ENCODE results near the gene TXNDC11.

Gene TXNDC11

DNA sequence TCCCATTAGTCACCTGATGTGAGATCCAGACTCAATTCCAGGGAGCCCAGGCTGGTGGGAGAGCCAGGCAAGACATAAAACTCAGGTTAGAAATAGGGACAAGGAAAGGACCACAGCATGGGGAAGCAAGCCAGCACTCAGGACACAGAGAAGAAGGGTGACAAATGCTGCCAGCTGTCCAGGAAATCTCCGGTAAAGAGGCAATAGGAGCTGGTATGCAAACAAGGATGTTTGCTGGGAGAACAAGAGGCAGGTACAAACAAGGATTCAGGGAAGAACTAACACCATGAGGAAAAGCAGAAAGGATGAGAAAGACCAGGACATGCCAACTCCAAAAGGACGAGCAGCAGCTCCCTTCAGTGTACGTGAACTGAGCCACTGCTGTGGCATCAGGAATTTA, 10.2 kb upstream of the TXNDC11 start:
- DNase-seq: no peak

DNA sequence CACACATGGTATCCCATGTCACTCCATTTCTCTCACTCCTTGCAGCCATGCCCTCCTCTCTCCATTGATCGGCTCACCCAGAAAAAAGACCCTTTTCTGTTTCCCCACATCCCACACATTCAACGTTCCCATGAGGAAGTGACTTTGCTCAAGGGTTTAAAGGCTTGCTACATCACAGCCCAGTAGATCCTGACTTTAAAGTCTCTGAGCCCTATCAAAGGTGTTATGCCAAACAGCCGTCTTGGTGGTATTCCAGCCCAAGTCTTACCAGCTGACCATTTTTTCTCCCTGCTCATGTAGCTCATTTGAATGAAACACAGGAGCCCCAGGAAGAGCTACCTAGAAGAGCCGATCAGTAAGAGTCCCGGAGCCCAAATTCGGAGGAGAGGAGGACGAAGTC, 7.4 kb upstream of the TXNDC11 start:
- no peak for DNase-seq

DNA sequence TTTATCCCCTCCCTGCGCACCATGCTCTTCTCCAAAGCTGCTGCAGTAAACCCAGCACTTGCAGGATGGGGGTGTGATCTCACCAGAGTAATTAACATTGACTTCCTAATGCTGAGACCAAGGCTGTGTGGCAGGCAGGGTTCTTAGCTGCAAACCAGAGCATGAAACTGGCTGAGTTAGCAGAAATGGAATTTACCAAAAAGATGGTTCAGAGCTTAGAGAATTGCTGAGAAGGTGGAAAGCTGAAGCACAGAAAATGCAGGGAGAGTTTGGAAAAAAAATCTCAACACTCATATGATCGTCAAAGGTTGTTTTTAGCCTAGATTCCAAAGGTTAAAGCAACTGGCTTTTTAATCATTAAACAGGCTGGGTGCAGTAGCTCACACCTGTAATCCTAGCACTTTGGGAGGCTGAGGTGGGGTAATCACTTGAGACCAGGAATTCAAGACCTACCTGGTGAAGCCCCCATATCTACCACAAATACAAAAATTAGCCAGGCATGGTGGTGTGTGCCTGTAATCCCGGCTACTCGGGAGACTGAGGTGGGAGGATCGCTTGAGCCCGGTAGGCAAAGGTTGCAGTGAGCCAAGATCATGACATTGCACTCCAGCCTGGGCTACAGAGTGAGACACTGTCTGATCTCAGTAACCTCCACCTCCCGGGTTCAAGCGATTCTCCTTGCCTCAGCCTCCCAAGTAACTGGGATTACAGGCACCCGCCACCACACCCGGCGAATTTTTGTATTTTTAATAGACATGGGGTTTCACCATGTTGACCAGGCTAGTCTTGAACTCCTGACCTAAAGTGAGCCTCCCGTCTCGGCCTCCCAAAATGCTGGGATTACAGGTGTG, 6.0 kb upstream of the TXNDC11 start:
- no peak for DNase-seq

- no peak for DNase-seq
Observed at GRCh38 chr16:11747949-11748403, 5.3 kb upstream of the TXNDC11 start.

- DNase-seq: no peak
Observed at GRCh38 chr16:11744075-11744470, 1.4 kb upstream of the TXNDC11 start.

GRCh38 chr16:11743308-11744074, 834 bp upstream of the TXNDC11 start:
- DNase-seq: no peak

DNA sequence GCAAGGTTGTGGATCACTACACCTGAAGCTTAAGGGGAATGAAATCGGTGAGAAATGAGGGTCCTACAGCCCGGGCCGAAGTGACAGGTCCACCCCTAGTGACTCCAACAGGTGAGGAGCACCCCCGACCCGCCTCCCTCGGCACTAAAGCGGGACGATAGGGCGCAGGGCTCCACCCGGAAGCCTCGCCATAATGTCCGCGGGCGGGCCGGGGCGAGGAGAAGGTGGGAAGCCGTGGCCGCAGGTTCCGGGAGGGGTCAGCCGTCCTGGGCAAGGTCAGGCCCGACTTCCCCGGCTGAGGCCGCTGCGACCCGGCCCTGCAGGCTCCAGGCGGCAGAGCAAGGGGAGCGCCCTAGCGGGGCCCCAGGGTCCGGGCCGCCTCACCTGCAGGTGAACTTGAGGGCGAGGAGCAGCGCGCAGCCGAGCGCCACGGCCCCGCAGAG, 543 bp downstream of the TXNDC11 start:
- no peak for DNase-seq

GRCh38 chr16:11740567-11740966, 2.1 kb downstream of the TXNDC11 start:
- DNase-seq: no peak

- no peak for DNase-seq
Observed at GRCh38 chr16:11738742-11739544, 3.7 kb downstream of the TXNDC11 start.

- no peak for DNase-seq
Observed at GRCh38 chr16:11737713-11738112, 4.9 kb downstream of the TXNDC11 start.

- no peak for DNase-seq
Observed at GRCh38 chr16:11736903-11737302, 5.8 kb downstream of the TXNDC11 start.

DNA sequence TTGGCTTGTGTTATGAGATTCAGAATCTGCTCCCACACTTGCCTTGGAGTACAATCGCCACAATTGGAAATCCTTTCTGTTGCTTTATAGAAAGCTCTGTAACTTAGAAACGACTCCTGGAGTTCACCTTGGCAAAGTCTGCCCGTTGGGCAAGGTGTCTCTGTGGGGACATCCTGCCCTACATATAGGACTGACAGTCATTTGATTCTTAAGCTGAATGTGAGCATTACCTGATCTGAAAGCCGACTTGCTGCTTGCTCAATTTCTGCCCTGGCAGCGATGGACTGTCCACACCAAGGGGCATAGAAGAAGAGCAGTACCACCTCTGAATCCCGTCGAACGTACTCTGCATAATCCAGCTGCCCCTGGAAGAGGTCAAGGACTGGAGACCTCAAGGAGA, 6.9 kb downstream of the TXNDC11 start:
- DNase-seq: no peak

DNA sequence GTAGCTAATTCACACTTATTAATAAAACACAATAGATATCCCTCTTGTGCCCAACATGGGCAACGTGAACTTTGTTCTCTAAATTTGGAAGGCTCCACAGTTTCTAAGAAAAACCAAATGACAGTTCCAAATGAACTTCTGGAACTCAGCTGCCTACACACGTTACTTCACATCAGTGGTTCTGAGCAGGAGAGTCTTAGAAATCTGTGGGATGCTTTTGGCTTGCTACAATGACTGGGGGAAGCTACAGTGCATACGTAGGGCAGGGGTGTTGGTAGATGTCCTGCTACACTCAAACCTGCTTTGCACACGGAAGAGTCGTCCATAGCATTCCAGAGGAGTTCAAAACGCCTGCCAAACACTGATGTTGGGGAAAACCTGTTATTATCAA, 8.0 kb downstream of the TXNDC11 start:
- no peak for DNase-seq

GRCh38 chr16:11734025-11734652, 8.5 kb downstream of the TXNDC11 start:
- DNase-seq: no peak

DNA sequence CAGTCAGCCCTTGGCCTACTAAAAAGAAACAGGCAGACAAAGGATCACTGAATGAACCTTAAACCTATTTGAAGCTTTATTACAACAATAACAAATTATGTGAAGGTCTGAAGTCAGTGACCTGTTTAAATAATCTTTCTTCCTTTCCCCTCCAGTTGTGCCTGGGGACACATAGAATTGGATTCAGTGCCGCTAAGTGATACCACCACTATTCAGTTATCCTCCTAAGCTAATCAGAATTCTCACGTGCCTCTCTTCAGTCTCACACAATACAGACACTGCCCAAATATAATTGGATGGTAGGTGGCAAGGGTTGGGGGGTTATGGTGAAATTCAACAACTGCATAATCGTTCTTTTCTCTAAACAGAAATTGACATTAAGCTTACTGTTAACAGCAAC, 11.4 kb downstream of the TXNDC11 start:
- peak; percentile 69 for DNase-seq

DNA sequence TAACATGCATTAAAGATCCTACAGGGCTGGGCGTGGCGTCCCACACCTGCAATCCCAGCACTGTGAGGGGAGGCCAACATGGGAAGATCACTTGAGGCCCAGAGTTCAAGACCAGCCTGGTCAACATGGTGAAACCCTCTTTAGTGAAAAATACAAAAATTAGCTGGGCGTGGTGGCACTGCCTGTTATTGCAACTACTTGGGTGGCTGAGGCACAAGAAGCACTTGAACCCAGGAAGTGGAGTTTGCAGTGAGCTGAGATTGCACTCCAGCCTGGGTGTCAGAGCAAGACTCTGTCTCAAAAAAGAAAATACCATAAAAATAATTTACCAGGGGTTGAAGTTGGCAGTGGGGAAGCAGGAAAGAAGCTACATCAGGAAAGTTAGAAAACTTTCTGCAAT, 12.9 kb downstream of the TXNDC11 start:
- DNase-seq: no peak

GRCh38 chr16:11727796-11728543, 14.7 kb downstream of the TXNDC11 start:
- no peak for DNase-seq

DNA sequence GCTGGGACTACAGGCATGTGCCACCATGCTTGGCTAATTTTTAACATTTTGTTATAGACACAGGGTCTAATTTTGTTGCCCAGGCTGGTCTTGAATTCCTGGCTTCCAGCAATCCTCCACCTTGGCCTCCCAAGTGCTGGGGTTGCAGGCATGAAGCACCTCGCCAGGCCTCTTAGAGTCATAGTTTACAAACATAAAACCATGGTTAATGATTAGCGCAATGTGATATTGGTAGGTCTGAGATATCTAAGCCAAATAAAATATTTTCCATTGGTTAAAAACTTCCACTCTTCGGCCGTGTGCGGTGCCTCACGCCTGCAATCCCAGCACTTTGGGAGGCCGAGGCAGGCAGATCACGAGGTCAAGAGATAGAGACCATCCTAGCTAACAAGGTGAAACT, 16.6 kb downstream of the TXNDC11 start:
- DNase-seq: no peak

GRCh38 chr16:11725457-11725856, 17.2 kb downstream of the TXNDC11 start:
- DNase-seq: no peak

- DNase-seq: no peak
Observed at GRCh38 chr16:11722468-11722808, 20.2 kb downstream of the TXNDC11 start.

GRCh38 chr16:11721781-11722467, 20.7 kb downstream of the TXNDC11 start:
- DNase-seq: no peak

- no peak for DNase-seq
Observed at GRCh38 chr16:11719762-11720161, 22.9 kb downstream of the TXNDC11 start.

All from NCI-H2227 treated with DMSO at 0.1 percent for 48 hours (cell line).